HCT116 (cell line): ENCODE measurements around the gene BBS9. TPM values are rescaled to one million over a fixed set of nuclear protein-coding genes. Genes with fewer than 3 reads are reported as not detected.

ENCODE experiments used
- ATAC-seq: fragments of 200-7000 bp; cut with Tn5 transposase; 2 replicates; pipeline ENCODE4 v1.9.1; 2020; ENCODE audit warnings: mild to moderate bottlenecking, moderate library complexity
- BruUV-seq: library from RNA; stranded (reverse); fragments of 400-500 nt; replicated peaks from 2 replicates; lab custom pipeline; 2021; lab: Mats Ljungman, UMichigan
- CTCF ChIA-PET: fragments of 300-600 bp; sonication (Branson Sonifier 250); formaldehyde crosslinking; loops from one replicate; lab custom pipeline; 2021; ENCODE audit warnings: antibody characterized with exemption; lab: Charles Lee
- POLR2A ChIA-PET: fragments of 300-600, 350-600 bp; sonication (Branson Sonifier 250); formaldehyde crosslinking; loops from one replicate; lab custom pipeline; 2021; ENCODE audit warnings: antibody characterized with exemption; lab: Charles Lee
- RAD21 ChIA-PET, 2 experiments: fragments of 300-600 bp; sonication (Branson Sonifier 250); formaldehyde crosslinking; loops; one replicate each; lab custom pipeline; 2023; ENCODE audit warnings: low total read pairs in 2 of 2; ENCODE audit not compliant: uncharacterized antibody in 2 of 2, unreplicated experiment in 2 of 2, low non-redundant PET in 1 of 2; lab: Charles Lee
- DNase-seq: peaks from one replicate; pipeline ENCODE4 v3.0.0-alpha.2; 2010; ENCODE audit warnings: low read depth, low spot score
- H2AFZ ChIP-seq: fragments of 200-600 bp; shearing (Covaris generic), sonication (generic); 2 replicates; pipeline ENCODE4 v1.6.1; 2017; ENCODE audit warnings: low read depth, mixed run types, mixed read lengths, antibody characterized with exemption, low read length; ENCODE audit not compliant: poor library complexity, severe bottlenecking
- H3K27ac ChIP-seq: 2 replicates; pipeline ENCODE4 v1.5.1; 2012; ENCODE audit warnings: low read depth, low read length
- H3K27me3 ChIP-seq: fragments of 200-600 bp; sonication (generic); 2 replicates; pipeline ENCODE4 v1.6.1; 2016; ENCODE audit warnings: mixed run types, low read length, mixed read lengths; ENCODE audit not compliant: insufficient read depth
- H3K36me3 ChIP-seq, 2 experiments: fragments of 200-500 bp in 1 of 2; fragments of 200-600 bp in 1 of 2; sonication (Bioruptor generic) in 1 of 2; sonication (generic) in 1 of 2; 2 replicates each; pipeline versions ENCODE4 v1.5.1 to v1.6.1; 2014 to 2016; ENCODE audit warnings: low read length in 2 of 2, inconsistent platforms in 1 of 2, mixed read lengths in 1 of 2, mixed run types in 1 of 2; ENCODE audit not compliant: insufficient read depth in 2 of 2, control insufficient read depth in 1 of 2
- H3K4me1 ChIP-seq, 2 experiments: fragments of 200-600 bp in 1 of 2; sonication (generic) in 1 of 2; 2 replicates each; pipeline versions ENCODE4 v1.5.1 to v1.6.1; 2012 to 2017; ENCODE audit warnings: low read length in 2 of 2, inconsistent platforms in 1 of 2, mild to moderate bottlenecking in 1 of 2, mixed read lengths in 1 of 2, mixed run types in 1 of 2, moderate library complexity in 1 of 2; ENCODE audit not compliant: insufficient read depth in 2 of 2, control insufficient read depth in 1 of 2
- H3K4me2 ChIP-seq: fragments of 200-600 bp; sonication (generic); 2 replicates; pipeline ENCODE4 v1.6.1; 2017; ENCODE audit warnings: mixed run types, low read length, mixed read lengths
- H3K4me3 ChIP-seq, 2 experiments: fragments of 200-600 bp in 1 of 2; sonication (generic) in 1 of 2; replicated peaks in 1 of 2; 2 replicates each; pipeline ENCODE4 v1.5.1; 2011 to 2016; ENCODE audit warnings: low read length in 2 of 2, control low read depth in 1 of 2, low read depth in 1 of 2, mild to moderate bottlenecking in 1 of 2, mixed read lengths in 1 of 2, mixed run types in 1 of 2
- H3K79me2 ChIP-seq: fragments of 200-600 bp; sonication (generic); 2 replicates; pipeline ENCODE4 v1.6.1; 2017; ENCODE audit warnings: mild to moderate bottlenecking, mixed run types, low read length, moderate library complexity, mixed read lengths; ENCODE audit not compliant: insufficient read depth
- H3K9ac ChIP-seq: fragments of 200-600 bp; sonication (generic); 2 replicates; pipeline ENCODE4 v1.6.1; 2016; ENCODE audit warnings: low read length, mixed read lengths
- H3K9me2 ChIP-seq: fragments of 200-600 bp; sonication (generic), shearing (Covaris generic); 2 replicates; pipeline ENCODE4 v1.6.1; 2017; ENCODE audit warnings: mixed run types, mild to moderate bottlenecking, moderate library complexity; ENCODE audit not compliant: insufficient read depth
- H3K9me3 ChIP-seq, 2 experiments: fragments of 200-500 bp in 1 of 2; fragments of 200-600 bp in 1 of 2; sonication (Bioruptor generic) in 1 of 2; sonication (generic) in 1 of 2; 2 replicates each; pipeline ENCODE4 v1.6.1; 2014 to 2017; ENCODE audit warnings: low read length in 2 of 2, mixed read lengths in 2 of 2, inconsistent platforms in 1 of 2, low read depth in 1 of 2, mild to moderate bottlenecking in 1 of 2, mixed run types in 1 of 2, moderate library complexity in 1 of 2; ENCODE audit not compliant: control insufficient read depth in 1 of 2, insufficient read depth in 1 of 2
- H4K20me1 ChIP-seq: fragments of 200-600 bp; sonication (generic), shearing (Covaris generic); 2 replicates; pipeline ENCODE4 v1.6.1; 2017; ENCODE audit warnings: mixed run types, mild to moderate bottlenecking, moderate library complexity; ENCODE audit not compliant: insufficient read depth
- CBX3 ChIP-seq: IDR thresholded peaks from 2 replicates; pipeline ENCODE4 v1.6.1; 2012; ENCODE audit warnings: low read depth
- CEBPB ChIP-seq: IDR thresholded peaks from 2 replicates; pipeline ENCODE4 v1.6.1; 2012; ENCODE audit warnings: low read depth
- EZH2phosphoT487 ChIP-seq: fragments of 200-600 bp; IDR thresholded peaks from 2 replicates; pipeline ENCODE4 v1.6.1; 2018; ENCODE audit warnings: antibody characterized with exemption, borderline replicate concordance
- POLR2A ChIP-seq: IDR thresholded peaks from 2 replicates; pipeline ENCODE4 v1.7.0; 2011; ENCODE audit warnings: borderline replicate concordance; ENCODE audit not compliant: insufficient read depth, insufficient read length; ENCODE audit errors: extremely low read depth
- RAD21 ChIP-seq: IDR thresholded peaks from 2 replicates; pipeline ENCODE4 v1.6.1; 2012; ENCODE audit warnings: low read depth, mild to moderate bottlenecking
- SIN3A ChIP-seq: IDR thresholded peaks from 2 replicates; pipeline ENCODE4 v1.6.1; 2012; ENCODE audit warnings: low read depth
- TCF7L2 ChIP-seq: IDR thresholded peaks from 2 replicates; pipeline ENCODE4 v1.7.0; 2011; ENCODE audit warnings: borderline replicate concordance, inconsistent platforms; ENCODE audit not compliant: insufficient read depth, insufficient read length; ENCODE audit errors: extremely low read depth
- ZFX ChIP-seq: fragments of 450-650 bp; IDR thresholded peaks from 2 replicates; pipeline ENCODE4 v1.6.1; 2017
- intact Hi-C: fragments of 100-400 bp; cut with micrococcal nuclease; formaldehyde crosslinking; loops from 2 replicates; pipeline ENCODE4 v1.10.0; 2022
- total RNA-seq: library from RNA; stranded (reverse); gene quantifications from one replicate; pipeline ENCODE4 v1.2.1, GENCODE V29; 2021; ENCODE audit not compliant: unreplicated experiment
- TF ChIP-seq, protein P1 (sequence below), 3 experiments: fragments of 200-600 bp in 1 of 3; sonication (generic) in 1 of 3; IDR thresholded peaks in 2 of 3; conservative IDR thresholded peaks in 1 of 3; 2 replicates each; pipeline ENCODE4 v1.5.1; 2012 to 2017; ENCODE audit warnings: low read depth in 2 of 3, low read length in 2 of 3, antibody characterized with exemption in 1 of 3, borderline replicate concordance in 1 of 3, control low read depth in 1 of 3, mild to moderate bottlenecking in 1 of 3, mixed read lengths in 1 of 3, mixed run types in 1 of 3, moderate library complexity in 1 of 3; ENCODE audit not compliant: insufficient read depth in 1 of 3
- TF ChIP-seq, protein P2 (sequence below): IDR thresholded peaks from 2 replicates; pipeline ENCODE4 v1.6.1; 2012; ENCODE audit warnings: low read depth
- TF ChIP-seq, protein P3 (sequence below): IDR thresholded peaks from 2 replicates; pipeline ENCODE4 v1.6.1; 2011; ENCODE audit warnings: mild to moderate bottlenecking, low read length, moderate library complexity; ENCODE audit not compliant: insufficient replicate concordance; ENCODE audit errors: extremely low read depth

Gene BBS9
- total RNA-seq, 1 experiment from 2014 or later, result 7.1 TPM

DNA sequence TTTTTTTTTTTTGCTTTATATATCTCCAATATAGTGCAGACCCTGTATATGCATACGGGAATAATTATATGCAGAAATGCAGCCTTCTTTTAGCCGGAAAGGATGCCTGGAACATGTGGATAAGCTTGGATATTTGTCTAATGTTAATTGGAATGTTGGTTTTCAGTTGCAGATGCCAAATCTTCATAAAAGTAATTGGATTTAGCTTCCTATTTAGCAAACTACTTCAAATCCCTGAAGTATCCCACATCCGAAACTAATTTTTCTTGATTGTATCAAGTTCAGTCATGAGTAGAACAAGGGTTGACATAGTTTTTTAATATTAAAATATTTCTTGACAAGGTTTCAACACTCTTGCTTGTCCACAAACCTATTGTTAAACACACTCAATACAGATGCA lies 281.7 kb downstream of the BBS9 start:
- RAD21 ChIA-PET, result no interaction called here
- no peaks in the 10 kb centered on the region for H3K27me3 ChIP-seq

More for the DNA sequence above, 281.7 kb downstream of the BBS9 start:
- Histone ChIP-seq H3K79me2 (no peaks in the 10 kb centered on the region), H2AFZ (no peak overlapping the region), H3K4me3 (no peak overlapping the region), H4K20me1 (no peaks in the 10 kb centered on the region), H3K36me3 (no peaks in the 10 kb centered on the region), H3K9me2 (no peaks in the 10 kb centered on the region), H3K4me2 (no peak overlapping the region), H3K4me1 (no peaks in the 10 kb centered on the region), H3K27ac (no peak overlapping the region), H3K9me3 (no peaks in the 10 kb centered on the region), H3K9ac (no peak overlapping the region)
- ChIA-PET CTCF (no interaction called here), POLR2A (no interaction called here)
- intact Hi-C loops, result no loop called here
- no TSS peak for BruUV-seq
- ATAC-seq (no peak), DNase-seq (no peak)
- TF ChIP-seq, protein P1, sequence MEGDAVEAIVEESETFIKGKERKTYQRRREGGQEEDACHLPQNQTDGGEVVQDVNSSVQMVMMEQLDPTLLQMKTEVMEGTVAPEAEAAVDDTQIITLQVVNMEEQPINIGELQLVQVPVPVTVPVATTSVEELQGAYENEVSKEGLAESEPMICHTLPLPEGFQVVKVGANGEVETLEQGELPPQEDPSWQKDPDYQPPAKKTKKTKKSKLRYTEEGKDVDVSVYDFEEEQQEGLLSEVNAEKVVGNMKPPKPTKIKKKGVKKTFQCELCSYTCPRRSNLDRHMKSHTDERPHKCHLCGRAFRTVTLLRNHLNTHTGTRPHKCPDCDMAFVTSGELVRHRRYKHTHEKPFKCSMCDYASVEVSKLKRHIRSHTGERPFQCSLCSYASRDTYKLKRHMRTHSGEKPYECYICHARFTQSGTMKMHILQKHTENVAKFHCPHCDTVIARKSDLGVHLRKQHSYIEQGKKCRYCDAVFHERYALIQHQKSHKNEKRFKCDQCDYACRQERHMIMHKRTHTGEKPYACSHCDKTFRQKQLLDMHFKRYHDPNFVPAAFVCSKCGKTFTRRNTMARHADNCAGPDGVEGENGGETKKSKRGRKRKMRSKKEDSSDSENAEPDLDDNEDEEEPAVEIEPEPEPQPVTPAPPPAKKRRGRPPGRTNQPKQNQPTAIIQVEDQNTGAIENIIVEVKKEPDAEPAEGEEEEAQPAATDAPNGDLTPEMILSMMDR (IDR thresholded peaks at IDR 0.05 in 2 of 3, conservative IDR thresholded peaks at IDR 0.05 in 1 of 3; ENCODE audit: borderline replicate concordance in 1 of 3, insufficient read depth in 1 of 3, low read depth in 2 of 3, low read length in 2 of 3), result no peak
- no peak for TF ChIP-seq SIN3A
- TF ChIP-seq EZH2phosphoT487, result no peak
- TF ChIP-seq POLR2A, result no peak
- TF ChIP-seq, protein P2, sequence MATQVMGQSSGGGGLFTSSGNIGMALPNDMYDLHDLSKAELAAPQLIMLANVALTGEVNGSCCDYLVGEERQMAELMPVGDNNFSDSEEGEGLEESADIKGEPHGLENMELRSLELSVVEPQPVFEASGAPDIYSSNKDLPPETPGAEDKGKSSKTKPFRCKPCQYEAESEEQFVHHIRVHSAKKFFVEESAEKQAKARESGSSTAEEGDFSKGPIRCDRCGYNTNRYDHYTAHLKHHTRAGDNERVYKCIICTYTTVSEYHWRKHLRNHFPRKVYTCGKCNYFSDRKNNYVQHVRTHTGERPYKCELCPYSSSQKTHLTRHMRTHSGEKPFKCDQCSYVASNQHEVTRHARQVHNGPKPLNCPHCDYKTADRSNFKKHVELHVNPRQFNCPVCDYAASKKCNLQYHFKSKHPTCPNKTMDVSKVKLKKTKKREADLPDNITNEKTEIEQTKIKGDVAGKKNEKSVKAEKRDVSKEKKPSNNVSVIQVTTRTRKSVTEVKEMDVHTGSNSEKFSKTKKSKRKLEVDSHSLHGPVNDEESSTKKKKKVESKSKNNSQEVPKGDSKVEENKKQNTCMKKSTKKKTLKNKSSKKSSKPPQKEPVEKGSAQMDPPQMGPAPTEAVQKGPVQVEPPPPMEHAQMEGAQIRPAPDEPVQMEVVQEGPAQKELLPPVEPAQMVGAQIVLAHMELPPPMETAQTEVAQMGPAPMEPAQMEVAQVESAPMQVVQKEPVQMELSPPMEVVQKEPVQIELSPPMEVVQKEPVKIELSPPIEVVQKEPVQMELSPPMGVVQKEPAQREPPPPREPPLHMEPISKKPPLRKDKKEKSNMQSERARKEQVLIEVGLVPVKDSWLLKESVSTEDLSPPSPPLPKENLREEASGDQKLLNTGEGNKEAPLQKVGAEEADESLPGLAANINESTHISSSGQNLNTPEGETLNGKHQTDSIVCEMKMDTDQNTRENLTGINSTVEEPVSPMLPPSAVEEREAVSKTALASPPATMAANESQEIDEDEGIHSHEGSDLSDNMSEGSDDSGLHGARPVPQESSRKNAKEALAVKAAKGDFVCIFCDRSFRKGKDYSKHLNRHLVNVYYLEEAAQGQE, result no peak
- TF ChIP-seq, protein P3, sequence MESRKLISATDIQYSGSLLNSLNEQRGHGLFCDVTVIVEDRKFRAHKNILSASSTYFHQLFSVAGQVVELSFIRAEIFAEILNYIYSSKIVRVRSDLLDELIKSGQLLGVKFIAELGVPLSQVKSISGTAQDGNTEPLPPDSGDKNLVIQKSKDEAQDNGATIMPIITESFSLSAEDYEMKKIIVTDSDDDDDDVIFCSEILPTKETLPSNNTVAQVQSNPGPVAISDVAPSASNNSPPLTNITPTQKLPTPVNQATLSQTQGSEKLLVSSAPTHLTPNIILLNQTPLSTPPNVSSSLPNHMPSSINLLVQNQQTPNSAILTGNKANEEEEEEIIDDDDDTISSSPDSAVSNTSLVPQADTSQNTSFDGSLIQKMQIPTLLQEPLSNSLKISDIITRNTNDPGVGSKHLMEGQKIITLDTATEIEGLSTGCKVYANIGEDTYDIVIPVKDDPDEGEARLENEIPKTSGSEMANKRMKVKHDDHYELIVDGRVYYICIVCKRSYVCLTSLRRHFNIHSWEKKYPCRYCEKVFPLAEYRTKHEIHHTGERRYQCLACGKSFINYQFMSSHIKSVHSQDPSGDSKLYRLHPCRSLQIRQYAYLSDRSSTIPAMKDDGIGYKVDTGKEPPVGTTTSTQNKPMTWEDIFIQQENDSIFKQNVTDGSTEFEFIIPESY, result no peak
- TF ChIP-seq CBX3, result no peak
- TF ChIP-seq ZFX, result no peak
- no peak for TF ChIP-seq RAD21
- no peak for TF ChIP-seq TCF7L2
- TF ChIP-seq CEBPB, result no peak
